ENCODE results near the gene ERC2. TPM values are rescaled to one million over a fixed set of nuclear protein-coding genes. Genes with fewer than 3 reads are reported as not detected.
"Not testable (repeated sequence)": the region's sequence is repeated elsewhere in the genome, so short reads cannot be mapped to it uniquely, and the experiment has no call there.

Gene ERC2
- total RNA-seq, 3 donors from 2014 or later: 0.16 TPM; not detected in 2

GRCh38 chr3:56054844-56055243, 413.4 kb downstream of the ERC2 start:
- Mint-ChIP-seq H3K27me3 (ENCODE audit: low read depth) (no peaks in the 10 kb centered on the region), H3K4me3 (no peak overlapping the region), H3K36me3 (ENCODE audit: insufficient read depth) (no peaks in the 10 kb centered on the region), H3K9me3 (no peaks in the 10 kb centered on the region), H3K4me1 (ENCODE audit: low read depth) (no peaks in the 10 kb centered on the region)
- no peak for DNase-seq
- no peak for ATAC-seq

- H3K9me3 Mint-ChIP-seq: no peaks in the 10 kb centered on the region
- no peak overlapping the region for H3K4me3 Mint-ChIP-seq
- DNase-seq (no peak), ATAC-seq (no peak)
- no peaks in the 10 kb centered on the region for H3K27me3 Mint-ChIP-seq (ENCODE audit: low read depth)
- no peaks in the 10 kb centered on the region for H3K36me3 Mint-ChIP-seq (ENCODE audit: insufficient read depth)
- H3K4me1 Mint-ChIP-seq (ENCODE audit: low read depth): no peaks in the 10 kb centered on the region
Observed at GRCh38 chr3:56053727-56054126, 414.5 kb downstream of the ERC2 start.

- Mint-ChIP-seq H3K27me3 (ENCODE audit: low read depth) (no peaks in the 10 kb centered on the region), H3K9me3 (no peaks in the 10 kb centered on the region), H3K4me1 (ENCODE audit: low read depth) (no peaks in the 10 kb centered on the region), H3K4me3 (no peak overlapping the region), H3K36me3 (ENCODE audit: insufficient read depth) (no peaks in the 10 kb centered on the region)
- DNase-seq (no peak), ATAC-seq (no peak)
Observed at GRCh38 chr3:56052188-56052587, 416.1 kb downstream of the ERC2 start.

GRCh38 chr3:56051052-56051451, 417.2 kb downstream of the ERC2 start:
- Mint-ChIP-seq H3K36me3 (ENCODE audit: insufficient read depth) (no peaks in the 10 kb centered on the region), H3K9me3 (no peaks in the 10 kb centered on the region), H3K4me3 (no peak overlapping the region), H3K27me3 (ENCODE audit: low read depth) (no peaks in the 10 kb centered on the region), H3K4me1 (ENCODE audit: low read depth) (no peaks in the 10 kb centered on the region)
- DNase-seq (no peak), ATAC-seq (no peak)

GRCh38 chr3:56048946-56049345, 419.3 kb downstream of the ERC2 start:
- Mint-ChIP-seq H3K36me3 (ENCODE audit: insufficient read depth) (no peaks in the 10 kb centered on the region), H3K4me1 (ENCODE audit: low read depth) (no peaks in the 10 kb centered on the region), H3K9me3 (no peaks in the 10 kb centered on the region), H3K4me3 (no peak overlapping the region), H3K27me3 (ENCODE audit: low read depth) (no peaks in the 10 kb centered on the region)
- no peak for ATAC-seq
- DNase-seq: no peak

- H3K9me3 Mint-ChIP-seq: no peaks in the 10 kb centered on the region
- no peaks in the 10 kb centered on the region for H3K4me1 Mint-ChIP-seq (ENCODE audit: low read depth)
- H3K4me3 Mint-ChIP-seq: no peak overlapping the region
- ATAC-seq (no peak), DNase-seq (no peak)
- H3K27me3 Mint-ChIP-seq (ENCODE audit: low read depth): no peaks in the 10 kb centered on the region
- no peaks in the 10 kb centered on the region for H3K36me3 Mint-ChIP-seq (ENCODE audit: insufficient read depth)
Observed at GRCh38 chr3:56048331-56048730, 419.9 kb downstream of the ERC2 start.

GRCh38 chr3:56042326-56042951, 425.8 kb downstream of the ERC2 start:
- no peaks in the 10 kb centered on the region for H3K4me1 Mint-ChIP-seq (ENCODE audit: low read depth)
- no peaks in the 10 kb centered on the region for H3K27me3 Mint-ChIP-seq (ENCODE audit: low read depth)
- H3K9me3 Mint-ChIP-seq: peaks cover 16% of the 10 kb centered on the region
- no peak for DNase-seq
- H3K4me3 Mint-ChIP-seq: no peak overlapping the region
- no peaks in the 10 kb centered on the region for H3K36me3 Mint-ChIP-seq (ENCODE audit: insufficient read depth)
- no peak for ATAC-seq

GRCh38 chr3:56025326-56025725, 442.9 kb downstream of the ERC2 start:
- H3K4me1 Mint-ChIP-seq (ENCODE audit: low read depth): no peaks in the 10 kb centered on the region
- no peak overlapping the region for H3K4me3 Mint-ChIP-seq
- peaks cover 8% of the 10 kb centered on the region for H3K9me3 Mint-ChIP-seq
- H3K36me3 Mint-ChIP-seq (ENCODE audit: insufficient read depth): no peaks in the 10 kb centered on the region
- H3K27me3 Mint-ChIP-seq (ENCODE audit: low read depth): peaks cover 2% of the 10 kb centered on the region
- ATAC-seq: no peak
- no peak for DNase-seq

- peaks cover 8% of the 10 kb centered on the region for H3K9me3 Mint-ChIP-seq
- ATAC-seq: no peak
- H3K4me3 Mint-ChIP-seq: no peak overlapping the region
- no peaks in the 10 kb centered on the region for H3K36me3 Mint-ChIP-seq (ENCODE audit: insufficient read depth)
- no peaks in the 10 kb centered on the region for H3K27me3 Mint-ChIP-seq (ENCODE audit: low read depth)
- no peaks in the 10 kb centered on the region for H3K4me1 Mint-ChIP-seq (ENCODE audit: low read depth)
- no peak for DNase-seq
Observed at GRCh38 chr3:56023546-56023945, 444.7 kb downstream of the ERC2 start.

- ATAC-seq (no peak), DNase-seq (no peak)
- Mint-ChIP-seq H3K4me1 (ENCODE audit: low read depth) (no peaks in the 10 kb centered on the region), H3K9me3 (peaks cover 8% of the 10 kb centered on the region), H3K4me3 (no peak overlapping the region), H3K36me3 (ENCODE audit: insufficient read depth) (no peaks in the 10 kb centered on the region), H3K27me3 (ENCODE audit: low read depth) (no peaks in the 10 kb centered on the region)
Observed at GRCh38 chr3:56022619-56023018, 445.6 kb downstream of the ERC2 start.

- Mint-ChIP-seq H3K9me3 (peaks cover 13% of the 10 kb centered on the region), H3K36me3 (ENCODE audit: insufficient read depth) (no peaks in the 10 kb centered on the region)
- no peak for ATAC-seq
Observed at GRCh38 chr3:56019490-56020146, 448.6 kb downstream of the ERC2 start.

GRCh38 chr3:56015374-56015773, 452.9 kb downstream of the ERC2 start:
- not testable (repeated sequence) for H3K27me3 Mint-ChIP-seq (ENCODE audit: low read depth); H3K4me3 Mint-ChIP-seq; H3K9me3 Mint-ChIP-seq; H3K4me1 Mint-ChIP-seq (ENCODE audit: low read depth); ATAC-seq; H3K36me3 Mint-ChIP-seq (ENCODE audit: insufficient read depth); DNase-seq

More at GRCh38 chr3:56019490-56020146, 448.6 kb downstream of the ERC2 start:
- no peak for DNase-seq
- H3K27me3 Mint-ChIP-seq (ENCODE audit: low read depth): no peaks in the 10 kb centered on the region
- no peak overlapping the region for H3K4me3 Mint-ChIP-seq
- no peaks in the 10 kb centered on the region for H3K4me1 Mint-ChIP-seq (ENCODE audit: low read depth)

GRCh38 chr3:56012721-56013120, 455.5 kb downstream of the ERC2 start:
- no peak for ATAC-seq
- Mint-ChIP-seq H3K9me3 (peaks cover 5% of the 10 kb centered on the region), H3K4me1 (ENCODE audit: low read depth) (no peaks in the 10 kb centered on the region), H3K27me3 (ENCODE audit: low read depth) (no peaks in the 10 kb centered on the region), H3K36me3 (ENCODE audit: insufficient read depth) (no peaks in the 10 kb centered on the region), H3K4me3 (no peak overlapping the region)
- no peak for DNase-seq

- DNase-seq (no peak), ATAC-seq (no peak)
- no peak overlapping the region for H3K4me3 Mint-ChIP-seq
- no peaks in the 10 kb centered on the region for H3K9me3 Mint-ChIP-seq
- no peaks in the 10 kb centered on the region for H3K27me3 Mint-ChIP-seq (ENCODE audit: low read depth)
- H3K4me1 Mint-ChIP-seq (ENCODE audit: low read depth): no peaks in the 10 kb centered on the region
- H3K36me3 Mint-ChIP-seq (ENCODE audit: insufficient read depth): no peaks in the 10 kb centered on the region
Observed at GRCh38 chr3:56005196-56005805, 463.0 kb downstream of the ERC2 start.

- Mint-ChIP-seq H3K4me1 (ENCODE audit: low read depth) (no peaks in the 10 kb centered on the region), H3K4me3 (no peak overlapping the region), H3K27me3 (ENCODE audit: low read depth) (no peaks in the 10 kb centered on the region), H3K36me3 (ENCODE audit: insufficient read depth) (no peaks in the 10 kb centered on the region), H3K9me3 (no peaks in the 10 kb centered on the region)
- no peak for DNase-seq
- ATAC-seq: no peak
Observed at GRCh38 chr3:56003129-56003528, 465.1 kb downstream of the ERC2 start.
